SK-N-SH (cell line): ENCODE results near the gene CHSY1. TPM values are rescaled to one million over a fixed set of nuclear protein-coding genes. Genes with fewer than 3 reads are reported as not detected.
A peak's percentile ranks its signal among the peaks of the same experiment; 100 is the strongest.

Experiments
- CTCF ChIA-PET: fragments of 300-600, 350-600 bp; formaldehyde crosslinking; extraction: SDS; loops from one replicate; lab custom pipeline; 2021; lab: Yijun Ruan, JAX
- POLR2A ChIA-PET: fragments of 350-600 bp; sonication (Branson Sonifier 250); formaldehyde crosslinking; extraction: SDS; loops from one replicate; lab custom pipeline; 2020; ENCODE audit warnings: antibody characterized with exemption, inconsistent platforms; lab: Yijun Ruan, JAX
- DNase-seq: peaks from one replicate; pipeline ENCODE4 v3.0.0; 2012
- H2AFZ ChIP-seq: fragments of 200-600 bp; sonication (generic); 2 replicates; pipeline ENCODE4 v1.8.1; 2016; ENCODE audit warnings: antibody characterized with exemption, mild to moderate bottlenecking, low read depth
- H3F3A ChIP-seq: fragments of 200-600 bp; sonication (generic); replicated peaks from 2 replicates; pipeline ENCODE3; 2016; ENCODE audit warnings: antibody characterized with exemption, mild to moderate bottlenecking; ENCODE audit not compliant: insufficient read depth
- H3K27ac ChIP-seq, 2 experiments: fragments of 200-500 bp in 1 of 2; fragments of 200-600 bp in 1 of 2; sonication (Bioruptor generic) in 1 of 2; sonication (generic), shearing (Covaris generic) in 1 of 2; 2 replicates each; pipeline versions ENCODE4 v1.5.1 to v1.6.1; 2014 to 2016; ENCODE audit warnings: low read depth in 2 of 2, inconsistent platforms in 1 of 2, low read length in 1 of 2, mild to moderate bottlenecking in 1 of 2, mixed read lengths in 1 of 2
- H3K27me3 ChIP-seq: fragments of 200-600 bp; sonication (generic), shearing (Covaris generic); 2 replicates; pipeline ENCODE4 v1.6.1; 2016; ENCODE audit warnings: mixed run types; ENCODE audit not compliant: insufficient read depth
- H3K36me3 ChIP-seq, 2 experiments: fragments of 200-500 bp in 1 of 2; fragments of 200-600 bp in 1 of 2; sonication (Bioruptor generic) in 1 of 2; sonication (generic) in 1 of 2; replicated peaks in 1 of 2; 2 replicates each; pipeline versions ENCODE3 to v1.5.1; 2014 to 2016; ENCODE audit warnings: low read length in 1 of 2, mild to moderate bottlenecking in 1 of 2; ENCODE audit not compliant: insufficient read depth in 2 of 2, control insufficient read depth in 1 of 2
- H3K4me1 ChIP-seq, 2 experiments: fragments of 200-500 bp in 1 of 2; fragments of 200-600 bp in 1 of 2; sonication (Bioruptor generic) in 1 of 2; sonication (generic), shearing (Covaris generic) in 1 of 2; 2 replicates each; pipeline versions ENCODE4 v1.5.1 to v1.6.1; 2014 to 2016; ENCODE audit warnings: low read depth in 1 of 2, low read length in 1 of 2, mixed run types in 1 of 2; ENCODE audit not compliant: insufficient read depth in 2 of 2, control insufficient read depth in 1 of 2
- H3K4me2 ChIP-seq: fragments of 200-600 bp; sonication (generic), shearing (Covaris generic); 2 replicates; pipeline ENCODE4 v1.6.1; 2017; ENCODE audit warnings: mixed run types
- H3K4me3 ChIP-seq, 2 experiments: fragments of 200-500 bp in 1 of 2; fragments of 200-600 bp in 1 of 2; sonication (Bioruptor generic) in 1 of 2; sonication (generic), shearing (Covaris generic) in 1 of 2; 2 replicates each; pipeline versions ENCODE4 v1.5.1 to v1.8.1; 2014 to 2016; ENCODE audit warnings: low read depth in 2 of 2, inconsistent platforms in 1 of 2, low read length in 1 of 2, mild to moderate bottlenecking in 1 of 2, mixed read lengths in 1 of 2, moderate library complexity in 1 of 2
- H3K79me2 ChIP-seq: fragments of 200-600 bp; sonication (generic); 2 replicates; pipeline ENCODE4 v1.8.1; 2017; ENCODE audit warnings: mild to moderate bottlenecking; ENCODE audit not compliant: insufficient read depth
- H3K9ac ChIP-seq: fragments of 200-600 bp; sonication (generic); 2 replicates; pipeline ENCODE4 v1.6.1; 2017; ENCODE audit warnings: mixed run types
- H3K9me2 ChIP-seq: fragments of 200-600 bp; sonication (generic); 2 replicates; pipeline ENCODE4 v1.6.1; 2017; ENCODE audit warnings: mixed run types
- H3K9me3 ChIP-seq: fragments of 200-600 bp; sonication (generic); 2 replicates; pipeline ENCODE4 v1.6.1; 2017; ENCODE audit warnings: mixed run types, mild to moderate bottlenecking, moderate library complexity
- H4K20me1 ChIP-seq: fragments of 200-600 bp; sonication (generic); 2 replicates; pipeline ENCODE4 v1.6.1; 2017; ENCODE audit warnings: mild to moderate bottlenecking, mixed run types; ENCODE audit not compliant: insufficient read depth
- ELF1 ChIP-seq: IDR thresholded peaks from 2 replicates; pipeline ENCODE4 v1.4.0; 2012
- EP300 ChIP-seq, 2 experiments: IDR thresholded peaks; 2 replicates each; pipeline versions ENCODE4 v1.4.0 to v1.6.1; 2012; ENCODE audit warnings: borderline replicate concordance in 1 of 2, low read depth in 1 of 2, low read length in 1 of 2
- FOSL2 ChIP-seq: IDR thresholded peaks from 2 replicates; pipeline ENCODE4 v1.4.0; 2012; ENCODE audit warnings: low read depth, mild to moderate bottlenecking, moderate library complexity, borderline replicate concordance
- FOXJ3 ChIP-seq: sonication (generic); formaldehyde crosslinking; IDR thresholded peaks from 2 replicates; pipeline ENCODE4 v1.5.1; 2020; ENCODE audit warnings: mild to moderate bottlenecking, missing genetic modification reagents
- GABPA ChIP-seq: IDR thresholded peaks from 2 replicates; pipeline ENCODE4 v1.4.0; 2012; ENCODE audit warnings: low read depth, mild to moderate bottlenecking
- JUND ChIP-seq: IDR thresholded peaks from 2 replicates; pipeline ENCODE4 v1.4.0; 2012
- MXI1 ChIP-seq: IDR thresholded peaks from 2 replicates; pipeline ENCODE4 v1.6.1; 2012; ENCODE audit warnings: mild to moderate bottlenecking, low read depth, low read length, improper control_type of control experiment
- RCOR1 ChIP-seq: fragments of 150-350 bp; IDR thresholded peaks from 2 replicates; pipeline ENCODE4 v1.6.1; 2017; ENCODE audit warnings: antibody characterized with exemption, low read length
- TCF12 ChIP-seq: IDR thresholded peaks from 2 replicates; pipeline ENCODE4 v1.4.0; 2012
- YY1 ChIP-seq: IDR thresholded peaks from 2 replicates; pipeline ENCODE4 v1.4.0; 2012; ENCODE audit warnings: low read depth, mild to moderate bottlenecking
- WGBS: methylation state at CpG from one replicate; pipeline ENCODE4 v1.1.6; 2017; ENCODE audit warnings: low lambda C conversion rate; 5-methylcytosine and 5-hydroxymethylcytosine counted together
- polyA plus RNA-seq, 3 experiments: library from polyadenylated mRNA; depleted of rRNA; stranded (reverse); fragments of >200 nt; gene quantifications; 2 replicates each; pipeline ENCODE4 v1.2.3, GENCODE V29; 2012
- TF ChIP-seq, protein P1 (sequence below): IDR thresholded peaks from 2 replicates; pipeline ENCODE4 v1.4.0; 2012; ENCODE audit warnings: low read depth, borderline replicate concordance

CHSY1 gene
- polyA plus RNA-seq, 1 of the 3 experiments (the other 2 are of a cell fraction) = 15.7 TPM

- TF ChIP-seq FOXJ3 (CRISPR knock-in tag) = no peak
- TF ChIP-seq, all 33 proteins: peak for 0
- no peaks in the 10 kb centered on the region for H3K79me2 ChIP-seq
- no peaks in the 10 kb centered on the region for H3K9me3 ChIP-seq
- POLR2A ChIA-PET = no interaction called here
- no peak overlapping the region for H2AFZ ChIP-seq
- 89% methylated on average over 4 of the region's 4 CpGs for WGBS
- H3K27ac ChIP-seq = peak overlapping the region in 1 of 2 experiments; percentile 100; a peak in 1 of 4 replicates
- H3K4me3 ChIP-seq = no peak overlapping the region
- no peaks in the 10 kb centered on the region for H3K27me3 ChIP-seq
- H4K20me1 ChIP-seq = no peaks in the 10 kb centered on the region
- no peak for DNase-seq
- CTCF ChIA-PET = interaction anchor here (0.6 kb wide), 1 partner anchor 11 kb away, joined by 3 read pairs; no protein-coding TSS in a partner anchor
- peaks cover 31 to 52% of the 10 kb centered on the region in 2 experiments for H3K4me1 ChIP-seq
- no peak overlapping the region for H3K9ac ChIP-seq
- no peaks in the 10 kb centered on the region for H3K9me2 ChIP-seq
- H3K4me2 ChIP-seq = no peak overlapping the region
- peaks cover 36% of the 10 kb centered on the region for H3F3A ChIP-seq
- H3K36me3 ChIP-seq = no peaks in the 10 kb centered on the region
Measured at GRCh38 chr15:101129851-101130380, 121.9 kb downstream of the CHSY1 start.

- no peaks in the 10 kb centered on the region for H4K20me1 ChIP-seq
- no peaks in the 10 kb centered on the region for H3K79me2 ChIP-seq
- CTCF ChIA-PET = interaction anchor here (0.8 to 2.1 kb wide), 8 partner anchors 15 to 130 kb away, joined by 3 to 13 read pairs (median 4); partner anchors contain the start of gene CHSY1
- peaks cover 45% of the 10 kb centered on the region for H3F3A ChIP-seq
- H3K4me3 ChIP-seq = peak overlapping the region in 1 of 2 experiments; percentile 34; a peak in 1 of 4 replicates
- no peaks in the 10 kb centered on the region for H3K36me3 ChIP-seq
- H3K9me3 ChIP-seq = no peaks in the 10 kb centered on the region
- TF ChIP-seq EP300 (IDR thresholded peaks at IDR 0.05; ENCODE audit: borderline replicate concordance in 1 of 2, low read depth in 1 of 2, low read length in 1 of 2) = peak in 1 of 2 experiments; percentile 29; a peak in 1 of 4 replicates
- TF ChIP-seq FOSL2 = peak; percentile 41; the same call in 1 of the 2 replicates
- no peak for TF ChIP-seq GABPA
- TF ChIP-seq YY1 = peak; percentile 45; the same call in 1 of the 2 replicates
- peak; percentile 61 for TF ChIP-seq TCF12
- peak; percentile 54; the same call in 1 of the 2 replicates for TF ChIP-seq RCOR1
- no peak for TF ChIP-seq ELF1
- no peak for TF ChIP-seq MXI1
- TF ChIP-seq, protein P1, sequence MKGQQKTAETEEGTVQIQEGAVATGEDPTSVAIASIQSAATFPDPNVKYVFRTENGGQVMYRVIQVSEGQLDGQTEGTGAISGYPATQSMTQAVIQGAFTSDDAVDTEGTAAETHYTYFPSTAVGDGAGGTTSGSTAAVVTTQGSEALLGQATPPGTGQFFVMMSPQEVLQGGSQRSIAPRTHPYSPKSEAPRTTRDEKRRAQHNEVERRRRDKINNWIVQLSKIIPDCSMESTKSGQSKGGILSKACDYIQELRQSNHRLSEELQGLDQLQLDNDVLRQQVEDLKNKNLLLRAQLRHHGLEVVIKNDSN = 0 out of 2 replicates have a peak, but pooled peaks have one; percentile 30
- TF ChIP-seq JUND = peak; percentile 61
- TF ChIP-seq, all 33 proteins: peak for 7
- peak overlapping the region; percentile 73 for H3K4me2 ChIP-seq
- H3K9ac ChIP-seq = peak overlapping the region; percentile 75; the same call in 1 of the 2 replicates
- H2AFZ ChIP-seq = no peak overlapping the region
- H3K9me2 ChIP-seq = no peaks in the 10 kb centered on the region
- H3K4me1 ChIP-seq = peaks cover 31 to 45% of the 10 kb centered on the region in 2 experiments
- H3K27me3 ChIP-seq = no peaks in the 10 kb centered on the region
- POLR2A ChIA-PET = interaction anchor here (0.6 kb wide), 1 partner anchor 57 kb away, joined by 6 read pairs; no protein-coding TSS in a partner anchor
- DNase-seq = no peak
- peak overlapping the region; percentile 95 to 100 for H3K27ac ChIP-seq
- 68% methylated on average over 14 of the region's 18 CpGs for whole genome bisulfite sequencing
Measured at GRCh38 chr15:101128221-101129015, 123.4 kb downstream of the CHSY1 start.
